CD4-positive, alpha-beta T cell treated with Interleukin-1 beta for 1 hour (primary cell): ENCODE results near the gene SIRT5.
A peak's percentile ranks its signal among the peaks of the same experiment; 100 is the strongest.

Source experiments
- DNase-seq, 2 donors: peaks; one replicate each; pipeline ENCODE4 v3.0.0-alpha.2; 2020 to 2022

SIRT5 gene

GRCh38 chr6:13590574-13591153, 16.3 kb downstream of the SIRT5 start:
- no peak for DNase-seq

GRCh38 chr6:13591205-13591921, 17.0 kb downstream of the SIRT5 start:
- no peak for DNase-seq

- DNase-seq: no peak
These were observed 18.7 kb downstream of the SIRT5 start for GRCh38 chr6:13593103-13593502.

- DNase-seq: no peak
These were observed 19.3 kb downstream of the SIRT5 start for GRCh38 chr6:13593720-13594119.

- DNase-seq: no peak
These were observed 22.7 kb downstream of the SIRT5 start for GRCh38 chr6:13597073-13597472.

GRCh38 chr6:13600036-13600435, 25.6 kb downstream of the SIRT5 start:
- no peak for DNase-seq

- DNase-seq: no peak
These were observed 29.7 kb downstream of the SIRT5 start for GRCh38 chr6:13604135-13604534.

GRCh38 chr6:13604546-13605416, 30.4 kb downstream of the SIRT5 start:
- no peak for DNase-seq

- DNase-seq: no peak
These were observed 31.2 kb downstream of the SIRT5 start for GRCh38 chr6:13605634-13606033.

GRCh38 chr6:13611715-13612114, 37.3 kb downstream of the SIRT5 start:
- no peak for DNase-seq

GRCh38 chr6:13613029-13613594, 38.7 kb downstream of the SIRT5 start:
- no peak for DNase-seq

- DNase-seq: no peak
These were observed 39.9 kb downstream of the SIRT5 start for GRCh38 chr6:13614126-13614925.

- peak; percentile 97 to 98 for DNase-seq
These were observed 40.8 kb downstream of the SIRT5 start, which contains the start of gene NOL7 for GRCh38 chr6:13614926-13615791. NOL7 (plus strand) TSS chr6:13615335; CDS start chr6:13615359, 24 bp downstream.

GRCh38 chr6:13615792-13616120, 41.4 kb downstream of the SIRT5 start:
- DNase-seq: peak; percentile 12 to 39

- DNase-seq: no peak
These were observed 42.7 kb downstream of the SIRT5 start for GRCh38 chr6:13617066-13617465.

- peak in 1 of 2 donors; percentile 52 for DNase-seq
These were observed 50.5 kb downstream of the SIRT5 start for GRCh38 chr6:13624871-13625288.

- no peak for DNase-seq
These were observed 55.2 kb downstream of the SIRT5 start for GRCh38 chr6:13629459-13630116.

GRCh38 chr6:13630499-13630898, 56.1 kb downstream of the SIRT5 start:
- DNase-seq: no peak

GRCh38 chr6:13633343-13633742, 58.9 kb downstream of the SIRT5 start:
- no peak for DNase-seq

GRCh38 chr6:13635948-13636658, 61.7 kb downstream of the SIRT5 start:
- DNase-seq: no peak
